GM12874 (cell line): ENCODE measurements around the gene ZNF534.

Source experiments
- TF ChIP-seq, protein P1 (sequence below): IDR thresholded peaks from 2 replicates; pipeline ENCODE4 v1.5.1; 2011; ENCODE audit warnings: low read depth, mild to moderate bottlenecking, control low read depth, low read length, moderate library complexity; ENCODE audit not compliant: insufficient read depth

ZNF534 gene

DNA sequence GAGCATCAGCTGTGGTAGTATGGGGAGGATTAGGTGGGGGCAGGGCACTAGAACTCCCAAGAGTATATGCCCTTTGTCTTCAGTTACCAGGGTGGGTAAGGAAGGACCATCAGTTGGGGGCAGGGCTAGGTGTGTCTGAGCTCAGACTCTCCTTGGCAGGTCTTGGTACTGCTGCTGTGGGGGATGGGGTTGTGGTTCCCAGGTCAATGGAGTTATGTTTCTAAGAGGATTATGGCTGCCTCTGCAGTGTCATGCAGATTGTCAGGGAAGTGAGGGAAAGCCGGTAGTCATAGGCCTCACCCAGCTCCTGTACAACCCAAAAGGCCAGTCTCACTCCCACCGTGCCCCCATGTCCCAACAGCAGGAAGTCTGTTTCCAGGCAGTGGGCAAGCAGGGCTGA is 15.6 kb downstream of the ZNF534 start:
- TF ChIP-seq, protein P1, sequence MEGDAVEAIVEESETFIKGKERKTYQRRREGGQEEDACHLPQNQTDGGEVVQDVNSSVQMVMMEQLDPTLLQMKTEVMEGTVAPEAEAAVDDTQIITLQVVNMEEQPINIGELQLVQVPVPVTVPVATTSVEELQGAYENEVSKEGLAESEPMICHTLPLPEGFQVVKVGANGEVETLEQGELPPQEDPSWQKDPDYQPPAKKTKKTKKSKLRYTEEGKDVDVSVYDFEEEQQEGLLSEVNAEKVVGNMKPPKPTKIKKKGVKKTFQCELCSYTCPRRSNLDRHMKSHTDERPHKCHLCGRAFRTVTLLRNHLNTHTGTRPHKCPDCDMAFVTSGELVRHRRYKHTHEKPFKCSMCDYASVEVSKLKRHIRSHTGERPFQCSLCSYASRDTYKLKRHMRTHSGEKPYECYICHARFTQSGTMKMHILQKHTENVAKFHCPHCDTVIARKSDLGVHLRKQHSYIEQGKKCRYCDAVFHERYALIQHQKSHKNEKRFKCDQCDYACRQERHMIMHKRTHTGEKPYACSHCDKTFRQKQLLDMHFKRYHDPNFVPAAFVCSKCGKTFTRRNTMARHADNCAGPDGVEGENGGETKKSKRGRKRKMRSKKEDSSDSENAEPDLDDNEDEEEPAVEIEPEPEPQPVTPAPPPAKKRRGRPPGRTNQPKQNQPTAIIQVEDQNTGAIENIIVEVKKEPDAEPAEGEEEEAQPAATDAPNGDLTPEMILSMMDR, result no peak

DNA sequence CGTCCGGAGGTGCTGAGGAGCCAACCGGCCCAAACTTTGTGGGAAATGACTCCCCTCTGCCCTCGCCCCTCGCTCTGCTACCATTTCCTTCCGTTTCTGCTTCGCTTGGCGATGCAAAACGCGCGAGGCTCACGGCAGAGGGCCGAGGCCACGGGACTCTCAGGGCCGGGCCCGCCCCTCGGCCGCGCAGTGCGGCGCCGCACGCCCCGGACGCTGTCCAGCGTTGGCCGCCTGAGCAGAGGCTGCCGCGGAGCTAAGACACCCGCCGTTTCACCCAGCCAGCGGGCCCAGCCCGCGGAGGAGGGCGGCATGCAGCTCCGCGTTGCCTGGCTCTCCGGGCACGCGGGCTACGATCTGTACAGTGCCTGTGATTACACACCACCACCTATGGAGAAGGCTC is 22.3 kb downstream of the ZNF534 start:
- TF ChIP-seq, protein P1, result no peak

DNA sequence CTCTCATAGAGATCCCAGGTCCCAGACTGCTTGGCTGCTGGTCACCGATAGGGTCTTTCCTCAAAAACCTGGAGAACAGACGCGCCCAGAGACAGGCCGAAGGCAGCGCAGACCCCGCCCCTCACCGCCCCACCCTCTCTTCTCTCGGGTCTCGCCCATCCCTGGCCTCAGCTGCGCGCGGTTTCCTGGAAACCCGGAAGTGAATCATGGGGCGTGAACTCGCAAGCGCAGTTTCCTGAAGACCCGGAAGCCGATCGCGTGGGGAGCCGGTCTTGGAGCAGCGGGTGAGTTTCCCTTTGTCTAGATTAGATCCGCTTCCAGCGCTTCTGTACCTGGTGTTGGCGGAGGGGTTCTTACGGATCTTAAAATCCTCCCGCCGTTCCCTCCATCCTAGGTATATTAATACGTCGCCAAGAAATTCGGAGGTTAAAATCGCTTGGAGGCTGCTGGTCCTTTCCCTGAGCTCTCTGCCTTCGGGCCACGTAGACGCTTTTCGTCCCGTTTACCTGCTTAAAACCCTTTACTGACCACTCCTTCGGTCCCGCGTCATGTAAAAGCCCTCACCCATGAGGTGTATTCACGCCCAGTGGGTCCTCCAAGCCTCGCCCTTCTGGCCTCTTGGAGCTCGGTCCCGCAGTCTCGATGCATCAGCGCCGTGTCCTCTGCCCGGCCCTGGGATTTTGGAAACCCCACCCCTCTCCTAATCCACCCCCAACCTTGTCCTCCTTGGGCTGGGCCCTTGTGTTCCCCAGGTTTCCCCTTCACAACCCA is 24.6 kb downstream of the ZNF534 start, which contains the start of gene ZNF578:
Gene ZNF578, plus strand, starts transcription at position 230 of the 771 bp plus-strand sequence. CDS start 48,293 bp downstream, outside the sequence.
- TF ChIP-seq, protein P1, result no peak

DNA sequence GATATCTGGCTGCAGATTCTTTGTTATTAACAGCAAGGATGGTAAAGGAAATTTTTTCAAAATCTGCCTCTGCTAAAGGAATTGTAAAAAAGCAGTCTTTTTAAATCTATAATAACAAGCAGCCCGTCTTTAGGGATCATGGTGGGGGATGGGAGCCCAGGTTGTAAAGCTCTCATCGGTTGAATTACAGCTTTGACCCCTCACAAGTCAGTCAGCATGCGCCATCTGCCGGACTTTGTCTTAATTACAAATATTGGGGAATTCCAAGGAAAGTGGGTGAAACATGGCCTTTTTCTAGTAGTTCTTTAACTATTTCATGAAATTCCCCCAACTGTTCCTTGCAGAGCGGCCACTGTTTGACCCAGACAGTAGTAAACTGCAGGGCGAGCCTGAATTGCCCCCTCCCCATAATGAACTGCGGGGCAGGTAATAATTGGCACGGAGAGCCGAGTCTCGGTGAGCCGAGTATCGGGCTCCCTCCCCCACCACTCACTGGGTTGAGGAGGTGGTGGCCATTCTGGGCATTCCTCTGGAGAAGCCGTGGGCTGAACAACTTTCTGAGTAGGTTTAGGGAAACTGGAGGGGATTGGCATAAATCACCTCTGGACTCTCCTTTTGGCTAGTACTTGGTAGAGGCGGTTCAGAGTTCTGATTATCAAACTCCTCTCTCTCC is 36.0 kb downstream of the ZNF534 start:
- TF ChIP-seq, protein P1, result no peak

DNA sequence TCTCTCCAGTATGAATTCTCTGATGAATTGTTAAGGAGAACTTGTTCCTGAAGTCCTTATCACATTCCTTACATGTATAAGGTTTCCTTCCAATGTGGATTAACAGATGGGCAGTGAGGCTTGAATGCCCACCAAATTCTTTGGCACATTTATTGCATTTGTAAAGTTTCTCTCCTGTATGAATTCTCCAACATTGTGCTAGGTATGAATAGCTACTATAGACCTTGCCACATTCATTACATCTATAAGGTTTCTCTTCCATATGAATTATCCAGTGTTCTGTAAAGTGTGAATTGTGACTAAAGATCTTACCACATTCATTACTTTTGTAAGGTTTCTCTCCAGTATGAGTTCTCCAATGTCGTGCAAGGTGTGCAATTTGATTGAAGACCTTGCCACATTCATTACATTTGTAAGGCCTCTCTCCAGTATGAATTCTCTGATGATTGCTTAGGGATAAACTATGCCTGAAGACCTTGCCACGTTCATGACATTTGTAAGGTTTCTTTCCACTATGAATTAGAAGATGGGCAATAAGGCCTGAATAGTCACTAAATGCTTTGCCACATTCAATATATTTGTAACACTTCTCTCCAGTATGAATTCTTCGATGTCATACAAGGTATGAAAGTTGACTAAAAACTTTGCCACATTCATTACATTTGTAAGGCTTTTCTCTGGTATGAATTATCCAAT is 44.9 kb downstream of the ZNF534 start:
- TF ChIP-seq, protein P1, result no peak

DNA sequence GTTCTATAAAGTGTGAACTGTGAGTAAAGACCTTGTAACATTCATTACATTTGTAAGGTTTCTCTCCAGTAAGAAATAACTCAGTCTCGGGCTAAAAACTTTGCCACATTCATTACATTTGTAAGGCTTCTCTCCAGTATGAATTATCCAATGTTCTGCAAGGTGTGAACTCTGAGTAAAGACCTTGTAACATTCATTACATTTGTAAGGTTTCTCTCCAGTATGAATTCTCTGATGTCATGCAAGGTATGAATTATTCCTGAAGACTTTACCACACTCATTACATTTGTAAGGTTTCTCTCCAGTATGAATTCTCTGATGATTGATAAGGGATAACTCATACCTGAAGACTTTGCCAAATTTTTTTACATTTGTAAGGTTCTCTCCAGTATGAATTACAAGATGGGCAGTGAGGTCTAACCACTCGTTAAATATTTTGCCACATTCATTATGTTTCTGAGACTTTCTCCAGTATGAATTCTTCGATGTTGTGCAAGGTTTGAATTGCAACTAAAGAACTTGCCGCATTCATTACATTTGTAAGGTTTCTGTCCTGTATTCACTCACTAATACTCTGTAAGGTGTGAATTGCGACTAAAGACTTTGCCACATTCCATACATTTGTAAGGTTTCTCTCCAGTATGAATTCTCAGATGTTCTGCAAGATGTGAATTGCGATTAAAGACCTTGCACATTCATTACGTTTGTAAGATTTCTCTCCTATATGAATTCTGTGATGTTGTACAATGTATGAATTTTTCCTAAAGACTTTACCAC is 45.6 kb downstream of the ZNF534 start:
- TF ChIP-seq, protein P1, result no peak
